Muscle of leg (tissue), 11 donors: ENCODE data around the gene PPFIA4. TPM values are rescaled to one million over a fixed set of nuclear protein-coding genes. Genes with fewer than 3 reads are reported as not detected.

ENCODE experiments used
- DNase-seq: peaks from one replicate; pipeline ENCODE4 v3.0.0; 2013
- H3K27ac ChIP-seq: one replicate; pipeline ENCODE4 v1.5.1; 2013; ENCODE audit warnings: mild to moderate bottlenecking, low read length, control low read depth
- H3K27me3 ChIP-seq: one replicate; pipeline ENCODE4 v1.6.1; 2013; ENCODE audit warnings: low read length; ENCODE audit not compliant: control insufficient read depth, insufficient read depth
- H3K36me3 ChIP-seq: one replicate; pipeline ENCODE4 v1.6.1; 2013; ENCODE audit warnings: low read length; ENCODE audit not compliant: control insufficient read depth, insufficient read depth
- H3K4me1 ChIP-seq: one replicate; pipeline ENCODE4 v1.6.1; 2013; ENCODE audit warnings: low read length; ENCODE audit not compliant: control insufficient read depth, insufficient read depth
- H3K4me3 ChIP-seq: one replicate; pipeline ENCODE4 v1.5.1; 2013; ENCODE audit warnings: low read length, control low read depth
- H3K9me3 ChIP-seq: replicated peaks from 2 replicates; pipeline ENCODE4 v1.6.1; 2013; ENCODE audit warnings: low read depth, low read length; ENCODE audit not compliant: control insufficient read depth
- WGBS: methylation state at CpG from one replicate; pipeline ENCODE4 v1.1.5; 2013; ENCODE audit warnings: missing lambda C conversion rate; ENCODE audit not compliant: insufficient coverage; 5-methylcytosine and 5-hydroxymethylcytosine counted together
- polyA plus RNA-seq, 8 donors: library from polyadenylated mRNA; unstranded; fragments of 120-200 nt; gene quantifications; one replicate each; pipeline versions ENCODE4 v1.2.1 to v1.2.3, GENCODE V29; 2013; ENCODE audit warnings: inconsistent platforms in 1 of 8, low replicate concordance in 1 of 8; ENCODE audit not compliant: insufficient read length in 8 of 8, insufficient read depth in 1 of 8
- total RNA-seq: library from RNA; stranded (reverse); fragments of 120-200 nt; gene quantifications from one replicate; pipeline ENCODE4 v1.2.4, GENCODE V29; 2013

Gene PPFIA4
- total and polyA plus RNA-seq, 9 donors: 22.4 to 53.1 (median 34.7) TPM

- WGBS: no CpG with 5 or more reads among the region's 1 CpG
- peak overlapping the region; percentile 29 for H3K27ac ChIP-seq
- DNase-seq: peak; percentile 51
- peaks cover 16% of the 10 kb centered on the region for H3K9me3 ChIP-seq
- no peaks in the 10 kb centered on the region for H3K36me3 ChIP-seq
- peaks cover 36% of the 10 kb centered on the region for H3K4me1 ChIP-seq
- no peak overlapping the region for H3K4me3 ChIP-seq
- H3K27me3 ChIP-seq: no peaks in the 10 kb centered on the region
Observed at GRCh38 chr1:203098445-203098844, 72.2 kb downstream of the PPFIA4 start.

- 60% methylated on average over 1 of the region's 8 CpGs for WGBS
- peak overlapping the region; percentile 38 for H3K27ac ChIP-seq
Observed at GRCh38 chr1:203098914-203099520, 72.7 kb downstream of the PPFIA4 start.

GRCh38 chr1:203099805-203100515, 73.7 kb downstream of the PPFIA4 start:
- Histone ChIP-seq H3K36me3 (no peaks in the 10 kb centered on the region), H3K27ac (peak overlapping the region; percentile 38), H3K4me1 (peaks cover 38% of the 10 kb centered on the region), H3K27me3 (no peaks in the 10 kb centered on the region), H3K9me3 (peaks cover 8% of the 10 kb centered on the region), H3K4me3 (no peak overlapping the region)
- peak; percentile 33 for DNase-seq
- 71% methylated on average over 5 of the region's 7 CpGs for WGBS

More at GRCh38 chr1:203098914-203099520, 72.7 kb downstream of the PPFIA4 start:
- Histone ChIP-seq H3K36me3 (no peaks in the 10 kb centered on the region), H3K4me1 (peaks cover 38% of the 10 kb centered on the region), H3K4me3 (no peak overlapping the region), H3K9me3 (peaks cover 16% of the 10 kb centered on the region), H3K27me3 (no peaks in the 10 kb centered on the region)
- no peak for DNase-seq

- no peak for DNase-seq
- no peak overlapping the region for H3K27ac ChIP-seq
- no peaks in the 10 kb centered on the region for H3K27me3 ChIP-seq
- no peak overlapping the region for H3K4me3 ChIP-seq
- H3K4me1 ChIP-seq: peaks cover 38% of the 10 kb centered on the region
- peaks cover 3% of the 10 kb centered on the region for H3K9me3 ChIP-seq
- H3K36me3 ChIP-seq: no peaks in the 10 kb centered on the region
Observed at GRCh38 chr1:203100516-203100869, 74.2 kb downstream of the PPFIA4 start.

- Histone ChIP-seq H3K27me3 (no peaks in the 10 kb centered on the region), H3K4me1 (peaks cover 38% of the 10 kb centered on the region), H3K36me3 (no peaks in the 10 kb centered on the region), H3K27ac (no peak overlapping the region), H3K9me3 (peaks cover 2% of the 10 kb centered on the region), H3K4me3 (no peak overlapping the region)
- DNase-seq: no peak
- 63% methylated on average over 6 of the region's 6 CpGs for WGBS
Observed at GRCh38 chr1:203101813-203102634, 75.7 kb downstream of the PPFIA4 start.

GRCh38 chr1:203103216-203103615, 76.9 kb downstream of the PPFIA4 start:
- Histone ChIP-seq H3K27me3 (no peaks in the 10 kb centered on the region), H3K27ac (no peak overlapping the region), H3K36me3 (no peaks in the 10 kb centered on the region), H3K4me1 (peaks cover 35% of the 10 kb centered on the region), H3K4me3 (no peak overlapping the region), H3K9me3 (no peaks in the 10 kb centered on the region)
- WGBS: 18% methylated on average over 4 of the region's 4 CpGs
- DNase-seq: peak; percentile 43

GRCh38 chr1:203103829-203104495, 77.7 kb downstream of the PPFIA4 start:
- Histone ChIP-seq H3K27ac (no peak overlapping the region), H3K27me3 (no peaks in the 10 kb centered on the region), H3K4me1 (peaks cover 30% of the 10 kb centered on the region), H3K9me3 (no peaks in the 10 kb centered on the region), H3K4me3 (no peak overlapping the region), H3K36me3 (no peaks in the 10 kb centered on the region)
- no peak for DNase-seq
- WGBS: 92% methylated on average over 4 of the region's 6 CpGs

- Histone ChIP-seq H3K9me3 (no peaks in the 10 kb centered on the region), H3K27me3 (no peaks in the 10 kb centered on the region), H3K27ac (no peak overlapping the region), H3K36me3 (no peaks in the 10 kb centered on the region), H3K4me3 (no peak overlapping the region), H3K4me1 (peaks cover 23% of the 10 kb centered on the region)
- no peak for DNase-seq
Observed at GRCh38 chr1:203104789-203105390, 78.6 kb downstream of the PPFIA4 start.

- Histone ChIP-seq H3K27me3 (peaks cover 11% of the 10 kb centered on the region), H3K4me3 (no peak overlapping the region), H3K4me1 (peaks cover 15% of the 10 kb centered on the region), H3K36me3 (no peaks in the 10 kb centered on the region), H3K9me3 (no peaks in the 10 kb centered on the region), H3K27ac (no peak overlapping the region)
- DNase-seq: peak; percentile 50
- no CpG with 5 or more reads among the region's 2 CpGs for WGBS
Observed at GRCh38 chr1:203112475-203112874, 86.2 kb downstream of the PPFIA4 start.
